ENCODE results near the gene PAN3. TPM values are rescaled to one million over a fixed set of nuclear protein-coding genes. Genes with fewer than 3 reads are reported as not detected.

The PAN3 gene
- total RNA-seq, 1 donor from 2014 or later = 28.3 TPM

- Mint-ChIP-seq H3K36me3 (ENCODE audit: low read depth, unreplicated experiment) (no peaks in the 10 kb centered on the region), H3K4me1 (ENCODE audit: low read depth, unreplicated experiment) (no peaks in the 10 kb centered on the region), H3K9me3 (ENCODE audit: unreplicated experiment) (no peaks in the 10 kb centered on the region), H3K27ac (ENCODE audit: unreplicated experiment) (no peak overlapping the region), H3K4me3 (ENCODE audit: unreplicated experiment) (no peak overlapping the region), H3K27me3 (ENCODE audit: low read depth, unreplicated experiment) (no peaks in the 10 kb centered on the region)
- Histone ChIP-seq H2AFZ (ENCODE audit: low read depth, low read length) (no peak overlapping the region), H3K4me2 (ENCODE audit: low read length) (no peak overlapping the region), H3K79me2 (ENCODE audit: insufficient read depth, low read length) (peaks cover 3% of the 10 kb centered on the region), H3K27ac (ENCODE audit: low read depth, low read length) (no peak overlapping the region), H3K4me3 (ENCODE audit: insufficient read depth, low read depth, low read length) (no peak overlapping the region), H3K9ac (ENCODE audit: low read length) (no peak overlapping the region), H3K4me1 (ENCODE audit: insufficient read depth, low read length) (no peaks in the 10 kb centered on the region), H3K36me3 (ENCODE audit: insufficient read depth, low read length) (peaks cover 4% of the 10 kb centered on the region), H3K9me3 (ENCODE audit: insufficient read depth, low read depth, low read length) (no peaks in the 10 kb centered on the region), H4K20me1 (ENCODE audit: insufficient read depth, low read length) (no peaks in the 10 kb centered on the region), H3K27me3 (ENCODE audit: insufficient read depth, low read length) (no peaks in the 10 kb centered on the region)
- no peak for FAIRE-seq
- TF ChIP-seq EZH2 (IDR thresholded peaks at IDR 0.05; ENCODE audit: insufficient read depth, low read length) (no peak), CTCF (IDR thresholded peaks at IDR 0.05; ENCODE audit: insufficient read depth, low read depth, low read length) (no peak)
- peak; percentile 7 for DNase-seq (ENCODE audit: low read depth)
These were observed 81.8 kb downstream of the PAN3 start for GRCh38 chr13:28220166-28220565.

- H3K27ac Mint-ChIP-seq (ENCODE audit: unreplicated experiment) = no peak overlapping the region
- H3K36me3 ChIP-seq (ENCODE audit: insufficient read depth, low read length) = no peaks in the 10 kb centered on the region
- no peak overlapping the region for H3K4me3 ChIP-seq (ENCODE audit: insufficient read depth, low read depth, low read length)
- H3K79me2 ChIP-seq (ENCODE audit: insufficient read depth, low read length) = no peaks in the 10 kb centered on the region
- no peaks in the 10 kb centered on the region for H4K20me1 ChIP-seq (ENCODE audit: insufficient read depth, low read length)
- no peaks in the 10 kb centered on the region for H3K4me1 Mint-ChIP-seq (ENCODE audit: low read depth, unreplicated experiment)
- H3K9me3 ChIP-seq (ENCODE audit: insufficient read depth, low read depth, low read length) = no peaks in the 10 kb centered on the region
- no peak overlapping the region for H3K4me3 Mint-ChIP-seq (ENCODE audit: unreplicated experiment)
- no peak for TF ChIP-seq EZH2 (IDR thresholded peaks at IDR 0.05; ENCODE audit: insufficient read depth, low read length)
- no peak for TF ChIP-seq CTCF (IDR thresholded peaks at IDR 0.05; ENCODE audit: insufficient read depth, low read depth, low read length)
- H3K9me3 Mint-ChIP-seq (ENCODE audit: unreplicated experiment) = peaks cover 2% of the 10 kb centered on the region
- DNase-seq (ENCODE audit: low read depth) = no peak
- no peak overlapping the region for H3K9ac ChIP-seq (ENCODE audit: low read length)
- H3K27me3 Mint-ChIP-seq (ENCODE audit: low read depth, unreplicated experiment) = no peaks in the 10 kb centered on the region
- H3K4me1 ChIP-seq (ENCODE audit: insufficient read depth, low read length) = no peaks in the 10 kb centered on the region
- no peak overlapping the region for H2AFZ ChIP-seq (ENCODE audit: low read depth, low read length)
- H3K4me2 ChIP-seq (ENCODE audit: low read length) = no peak overlapping the region
- FAIRE-seq = peak; percentile 17
- no peaks in the 10 kb centered on the region for H3K27me3 ChIP-seq (ENCODE audit: insufficient read depth, low read length)
- peaks cover 5% of the 10 kb centered on the region for H3K36me3 Mint-ChIP-seq (ENCODE audit: low read depth, unreplicated experiment)
- no peak overlapping the region for H3K27ac ChIP-seq (ENCODE audit: low read depth, low read length)
These were observed 91.4 kb downstream of the PAN3 start for GRCh38 chr13:28229522-28230411.

GRCh38 chr13:28231642-28232041 is 93.3 kb downstream of the PAN3 start:
- Histone ChIP-seq H3K9ac (ENCODE audit: low read length) (no peak overlapping the region), H3K9me3 (ENCODE audit: insufficient read depth, low read depth, low read length) (no peaks in the 10 kb centered on the region), H3K4me2 (ENCODE audit: low read length) (no peak overlapping the region), H3K27me3 (ENCODE audit: insufficient read depth, low read length) (no peaks in the 10 kb centered on the region), H3K36me3 (ENCODE audit: insufficient read depth, low read length) (no peaks in the 10 kb centered on the region), H3K4me3 (ENCODE audit: insufficient read depth, low read depth, low read length) (no peak overlapping the region), H2AFZ (ENCODE audit: low read depth, low read length) (no peak overlapping the region), H3K4me1 (ENCODE audit: insufficient read depth, low read length) (no peaks in the 10 kb centered on the region), H3K79me2 (ENCODE audit: insufficient read depth, low read length) (no peaks in the 10 kb centered on the region), H3K27ac (ENCODE audit: low read depth, low read length) (no peak overlapping the region), H4K20me1 (ENCODE audit: insufficient read depth, low read length) (no peaks in the 10 kb centered on the region)
- no peak overlapping the region for H3K4me3 Mint-ChIP-seq (ENCODE audit: unreplicated experiment)
- DNase-seq (ENCODE audit: low read depth) (no peak), FAIRE-seq (no peak)
- peaks cover 2% of the 10 kb centered on the region for H3K9me3 Mint-ChIP-seq (ENCODE audit: unreplicated experiment)
- H3K27me3 Mint-ChIP-seq (ENCODE audit: low read depth, unreplicated experiment) = no peaks in the 10 kb centered on the region
- H3K4me1 Mint-ChIP-seq (ENCODE audit: low read depth, unreplicated experiment) = no peaks in the 10 kb centered on the region
- peaks cover 5% of the 10 kb centered on the region for H3K36me3 Mint-ChIP-seq (ENCODE audit: low read depth, unreplicated experiment)
- no peak overlapping the region for H3K27ac Mint-ChIP-seq (ENCODE audit: unreplicated experiment)
- TF ChIP-seq CTCF (IDR thresholded peaks at IDR 0.05; ENCODE audit: insufficient read depth, low read depth, low read length) (no peak), EZH2 (IDR thresholded peaks at IDR 0.05; ENCODE audit: insufficient read depth, low read length) (no peak)

Measured in astrocyte (in vitro differentiated cells and primary cell).